GM23338 (cell line): ENCODE measurements around the gene AFF3.

Source experiments
- CREB1 ChIP-seq: fragments of 250-450 bp; sonication (Bioruptor Pico); IDR thresholded peaks from 2 replicates; pipeline ENCODE4 v1.5.0; 2020; ENCODE audit warnings: low read depth, mild to moderate bottlenecking, moderate library complexity
- CTCF ChIP-seq, 2 experiments: fragments of 200-600 bp in 1 of 2; sonication (generic) in 1 of 2; conservative IDR thresholded peaks; 2 replicates each; pipeline versions ENCODE4 v1.5.1 to v1.6.1; 2016 to 2017; ENCODE audit warnings: antibody characterized with exemption in 2 of 2, low read depth in 2 of 2, mild to moderate bottlenecking in 2 of 2, moderate library complexity in 1 of 2
- EZH2 ChIP-seq: fragments of 200-600 bp; sonication (generic); IDR thresholded peaks from one replicate; pipeline ENCODE4 v1.8.0; 2017; ENCODE audit warnings: antibody characterized with exemption, mild to moderate bottlenecking, low read depth; ENCODE audit not compliant: unreplicated experiment
- EZH2phosphoT487 ChIP-seq: fragments of 200-600 bp; sonication (generic); IDR thresholded peaks from one replicate; pipeline ENCODE4 v1.8.1; 2018; ENCODE audit warnings: antibody characterized with exemption; ENCODE audit not compliant: unreplicated experiment
- JUNB ChIP-seq: IDR thresholded peaks from one replicate; pipeline ENCODE4 v1.6.1; 2016; ENCODE audit warnings: antibody characterized with exemption; ENCODE audit not compliant: unreplicated experiment
- NANOG ChIP-seq: IDR thresholded peaks from 2 replicates; pipeline ENCODE4 v1.6.1; 2016; ENCODE audit warnings: antibody characterized with exemption, borderline replicate concordance
- POLR2AphosphoS5 ChIP-seq: IDR thresholded peaks from 2 replicates; pipeline ENCODE4 v1.6.1; 2016; ENCODE audit warnings: antibody characterized with exemption, low read depth
- REST ChIP-seq: IDR thresholded peaks from one replicate; pipeline ENCODE4 v1.6.1; 2018; ENCODE audit warnings: antibody characterized with exemption; ENCODE audit not compliant: unreplicated experiment
- STAT1 ChIP-seq: IDR thresholded peaks from one replicate; pipeline ENCODE4 v1.6.1; 2016; ENCODE audit warnings: antibody characterized with exemption; ENCODE audit not compliant: unreplicated experiment
- ZNF114 ChIP-seq: fragments of 250-450 bp; sonication (Bioruptor Pico); IDR thresholded peaks from 2 replicates; pipeline ENCODE4 v1.5.0; 2020; ENCODE audit warnings: mild to moderate bottlenecking, moderate library complexity
- ZNF331 ChIP-seq: fragments of 250-450 bp; sonication (Bioruptor Pico); IDR thresholded peaks from 2 replicates; pipeline ENCODE4 v1.5.0; 2020; ENCODE audit warnings: low read depth, mild to moderate bottlenecking, moderate library complexity
- ZNF462 ChIP-seq: fragments of 250-450 bp; sonication (Bioruptor Pico); IDR thresholded peaks from 2 replicates; pipeline ENCODE4 v1.5.0; 2020; ENCODE audit warnings: mild to moderate bottlenecking, moderate library complexity
- TF ChIP-seq, protein P1 (sequence below): IDR thresholded peaks from 2 replicates; pipeline ENCODE4 v1.6.1; 2016; ENCODE audit warnings: antibody characterized with exemption

GRCh38 chr2:99886418-99886817, 256.0 kb downstream of the AFF3 start:
- no peak for TF ChIP-seq CREB1
- TF ChIP-seq CTCF (conservative IDR thresholded peaks at IDR 0.05; ENCODE audit: low read depth in 2 of 2), result no peak
- no peak for TF ChIP-seq POLR2AphosphoS5
- TF ChIP-seq REST, result no peak
- TF ChIP-seq EZH2, result no peak
- no peak for TF ChIP-seq EZH2phosphoT487
- TF ChIP-seq, protein P1, sequence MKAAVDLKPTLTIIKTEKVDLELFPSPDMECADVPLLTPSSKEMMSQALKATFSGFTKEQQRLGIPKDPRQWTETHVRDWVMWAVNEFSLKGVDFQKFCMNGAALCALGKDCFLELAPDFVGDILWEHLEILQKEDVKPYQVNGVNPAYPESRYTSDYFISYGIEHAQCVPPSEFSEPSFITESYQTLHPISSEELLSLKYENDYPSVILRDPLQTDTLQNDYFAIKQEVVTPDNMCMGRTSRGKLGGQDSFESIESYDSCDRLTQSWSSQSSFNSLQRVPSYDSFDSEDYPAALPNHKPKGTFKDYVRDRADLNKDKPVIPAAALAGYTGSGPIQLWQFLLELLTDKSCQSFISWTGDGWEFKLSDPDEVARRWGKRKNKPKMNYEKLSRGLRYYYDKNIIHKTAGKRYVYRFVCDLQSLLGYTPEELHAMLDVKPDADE, result no peak
- no peak for TF ChIP-seq ZNF331 (CRISPR knock-in tag)
- TF ChIP-seq JUNB, result no peak
- TF ChIP-seq STAT1, result no peak
- TF ChIP-seq ZNF462, result no peak
- TF ChIP-seq NANOG, result no peak
- no peak for TF ChIP-seq ZNF114 (CRISPR knock-in tag)
